ENCODE results near the gene CORO2B. TPM values are rescaled to one million over a fixed set of nuclear protein-coding genes. Genes with fewer than 3 reads are reported as not detected.

CORO2B gene
- total RNA-seq, 1 experiment from 2014 or later: 2.5 TPM

DNA sequence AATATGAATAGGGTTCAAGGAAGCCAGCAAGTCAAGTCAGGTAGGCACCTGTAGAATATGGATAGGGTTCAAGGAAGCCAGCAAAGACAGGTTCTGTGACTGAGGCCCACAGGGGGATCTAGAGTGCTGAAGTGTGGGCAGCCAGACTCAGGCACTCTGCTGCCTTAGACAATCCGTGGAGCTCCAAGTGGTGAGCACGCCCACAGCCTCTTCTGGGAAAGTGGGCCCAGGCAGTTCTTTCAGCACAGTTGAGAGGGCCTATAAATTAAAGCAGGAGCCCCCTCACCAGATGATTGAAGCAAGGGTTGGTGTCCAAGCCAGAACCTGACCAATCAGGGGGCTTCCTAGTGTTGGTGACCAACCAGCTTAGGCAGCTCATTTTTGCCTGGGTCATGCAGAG is 190.9 kb downstream of the CORO2B start:
- no peak for DNase-seq (ENCODE audit: low read depth)

DNA sequence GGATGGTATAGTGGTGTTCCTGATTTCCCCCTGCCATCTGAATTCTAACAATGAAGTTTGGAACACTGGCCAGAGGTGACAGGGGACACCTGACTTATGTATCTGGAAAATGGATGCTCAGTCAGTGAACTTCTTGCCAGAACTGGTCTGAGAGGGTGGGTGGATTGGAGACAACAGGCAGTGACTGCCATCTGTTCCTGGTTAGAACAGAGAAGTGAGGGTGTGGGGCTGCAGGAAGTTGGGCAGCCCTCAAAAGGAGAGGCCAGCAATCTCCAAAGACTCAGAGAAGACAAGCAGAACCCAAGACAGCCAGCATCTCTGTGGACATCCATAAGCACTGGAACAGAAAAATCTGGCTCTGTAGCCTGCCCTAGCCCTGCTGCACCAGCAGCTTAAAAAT is 191.4 kb downstream of the CORO2B start:
- DNase-seq (ENCODE audit: low read depth): no peak

DNA sequence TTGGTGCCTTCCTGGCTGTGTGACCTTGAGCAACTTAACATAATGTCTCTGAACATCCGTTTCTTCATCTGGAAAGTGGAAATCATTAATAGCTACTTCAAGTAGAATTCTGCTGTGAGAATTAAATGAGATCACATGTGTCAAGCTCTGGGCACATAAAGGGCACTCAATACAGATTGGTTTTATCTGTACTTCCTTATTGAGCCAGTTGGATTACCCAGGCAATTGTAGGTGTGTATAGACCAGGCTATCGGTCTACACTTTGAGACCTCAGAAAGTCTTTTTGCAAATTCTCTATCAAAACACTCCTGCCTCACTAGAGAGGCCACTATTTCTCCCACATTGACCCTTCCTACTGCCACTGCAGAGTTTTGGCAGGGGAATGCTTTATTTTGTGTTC is 194.2 kb downstream of the CORO2B start:
- no peak for DNase-seq (ENCODE audit: low read depth)

DNA sequence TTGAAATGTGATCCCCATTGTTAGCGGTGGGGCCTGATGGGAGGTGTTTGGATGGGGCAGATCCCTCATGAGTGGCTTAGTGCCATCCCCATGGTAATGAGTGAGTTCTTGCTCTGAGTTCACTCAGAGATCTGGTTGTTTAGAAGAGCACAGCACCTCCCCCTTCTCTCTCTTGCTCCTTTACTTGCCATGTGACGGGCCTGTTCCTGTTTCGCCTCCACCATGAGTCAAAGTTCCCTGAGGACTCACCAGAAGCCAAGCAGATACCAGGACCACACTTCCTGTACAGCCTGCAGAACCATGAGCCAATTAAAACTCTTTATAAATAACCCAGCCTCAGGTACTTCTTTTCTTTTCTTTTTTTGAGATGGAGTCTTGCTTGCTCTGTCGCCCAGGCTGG is 195.3 kb downstream of the CORO2B start:
- DNase-seq (ENCODE audit: low read depth): no peak

DNA sequence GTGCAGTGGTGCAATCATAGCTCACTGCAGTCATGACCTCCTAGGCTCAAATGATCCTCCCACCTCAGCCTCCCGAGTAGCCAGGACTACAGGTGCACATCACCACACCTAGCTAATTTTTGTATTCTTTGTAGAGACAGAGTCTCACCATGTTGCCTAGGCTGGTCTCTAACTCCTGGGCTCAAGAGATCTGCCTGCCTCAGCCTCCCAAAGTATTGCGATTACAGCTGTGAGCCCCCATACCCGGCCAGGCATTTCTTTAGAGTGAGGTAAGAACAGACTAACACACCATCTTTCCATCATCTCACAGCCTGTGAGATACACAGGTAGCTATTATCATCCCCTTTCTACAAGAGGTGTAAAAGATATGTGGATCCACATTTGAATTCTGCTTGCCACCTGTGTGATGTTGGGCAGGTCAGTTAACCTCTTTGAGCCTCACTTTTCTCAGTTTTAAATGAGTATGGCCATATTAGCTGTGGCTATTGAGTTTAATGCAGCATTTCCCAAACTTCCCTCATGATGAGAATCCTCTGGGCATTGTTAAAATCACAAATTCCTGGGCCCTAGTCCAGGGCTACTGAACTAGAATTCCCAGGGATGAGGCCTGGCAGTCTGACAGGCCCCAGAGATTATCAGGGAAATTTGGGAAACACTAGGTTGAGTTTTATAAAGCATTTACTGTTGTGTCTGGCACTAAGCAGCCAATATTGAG is 195.9 kb downstream of the CORO2B start:
- no peak for DNase-seq (ENCODE audit: low read depth)

DNA sequence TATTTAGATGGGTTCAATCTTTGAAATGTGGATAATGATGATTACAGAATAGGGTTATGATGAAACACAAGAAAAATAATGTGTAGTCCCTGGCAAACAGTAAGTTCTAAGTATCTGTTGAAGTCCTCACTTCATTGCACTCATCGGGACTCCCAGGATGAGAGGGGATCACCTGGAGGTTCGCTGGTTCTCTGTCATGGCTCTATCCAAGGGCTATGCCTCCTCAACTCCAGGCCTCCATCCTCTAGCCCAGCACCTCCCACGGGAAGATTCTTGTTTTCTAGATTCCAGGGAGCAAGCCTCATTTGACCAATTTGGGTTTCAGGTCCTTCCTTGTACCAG is 196.4 kb downstream of the CORO2B start:
- DNase-seq (ENCODE audit: low read depth): no peak

DNA sequence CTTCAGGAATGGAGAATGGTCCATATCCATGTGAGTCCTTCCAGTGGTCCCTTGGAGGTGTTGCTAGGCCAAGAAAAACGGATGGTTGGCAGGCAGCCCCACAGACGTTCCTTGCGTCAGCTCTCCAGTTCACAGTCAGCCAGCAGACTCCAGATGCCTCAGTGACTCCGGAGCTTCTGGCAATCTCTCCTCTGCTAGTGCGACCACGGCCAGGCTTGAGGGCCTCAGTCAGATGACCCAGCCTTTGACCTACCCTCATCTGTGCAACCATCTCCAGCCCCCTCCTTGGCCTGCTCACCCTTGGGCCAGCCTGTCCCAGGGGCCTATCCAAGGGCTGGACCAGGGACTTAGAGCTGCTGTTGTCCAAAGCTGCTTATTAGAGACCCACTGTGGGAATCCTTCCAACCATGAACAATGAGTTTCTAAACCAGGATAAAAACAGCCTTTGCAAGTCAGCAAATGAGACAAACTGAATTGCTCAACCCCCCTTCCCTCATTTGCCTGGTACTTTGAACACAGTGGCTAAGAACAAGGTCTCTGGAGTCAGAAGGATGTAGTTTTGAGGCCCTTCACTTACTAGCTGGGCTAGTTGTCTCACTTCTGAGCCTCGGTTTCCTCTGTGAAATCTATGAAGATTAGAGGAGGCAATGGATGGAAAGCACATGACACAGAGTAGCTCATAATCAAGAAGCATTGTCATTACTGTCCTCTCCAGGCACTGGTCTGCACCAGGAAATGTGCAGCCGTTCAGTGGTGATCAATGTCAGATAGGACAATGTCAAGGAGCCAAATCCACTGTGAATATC is 197.1 kb downstream of the CORO2B start:
- DNase-seq (ENCODE audit: low read depth): no peak

DNA sequence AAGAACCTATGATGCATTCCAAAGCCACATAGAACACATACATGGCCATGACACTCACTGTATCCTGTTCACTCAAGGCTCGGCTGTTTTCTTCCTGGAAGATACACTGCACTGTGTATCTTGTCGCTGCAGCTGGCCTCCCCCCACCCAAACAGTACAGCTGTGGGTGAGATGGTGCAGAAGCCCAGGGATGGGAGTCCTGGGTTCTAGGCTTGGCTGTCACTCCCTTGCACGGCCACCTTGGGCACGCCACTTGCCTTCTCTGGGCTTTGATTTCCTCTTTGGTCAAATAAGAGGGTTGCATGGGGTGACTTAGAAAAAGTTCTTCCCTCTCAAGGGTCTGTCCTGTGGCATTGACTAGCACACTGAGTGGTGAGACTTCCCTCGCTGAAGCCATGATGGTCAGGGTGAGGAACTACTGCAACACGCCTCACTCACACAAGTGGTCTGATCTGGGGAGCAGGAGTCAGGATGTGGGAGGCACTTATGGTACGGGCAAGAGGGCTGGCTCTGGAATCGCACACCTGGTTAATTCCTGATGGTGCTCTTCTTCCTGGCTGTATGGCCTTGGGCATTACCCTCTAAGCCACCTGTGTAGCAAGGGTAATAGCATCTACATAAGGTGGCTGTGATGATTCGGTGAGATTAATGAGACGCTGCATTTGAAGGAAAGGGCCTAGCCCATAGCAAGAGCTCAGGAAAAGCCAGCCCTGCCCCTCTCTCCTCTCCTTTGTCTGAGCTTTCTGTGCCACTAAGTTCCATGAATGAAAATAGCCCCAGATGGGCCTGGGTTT is 197.9 kb downstream of the CORO2B start:
- no peak for DNase-seq (ENCODE audit: low read depth)

Other genes with a start within 250 kb of the CORO2B start
- 6.4 and 11.4 TPM in 2 replicates for gene ITGA11, start 146.8 kb upstream of the CORO2B start, total RNA-seq (2014; rRNA removed; shearing (Covaris generic))
- gene ANP32A, start 241.9 kb downstream of the CORO2B start, total RNA-seq (2014; rRNA removed; shearing (Covaris generic)): 104 and 152 TPM in 2 replicates

All from Daoy (cell line).